ENCODE results near the gene CORIN. TPM values are rescaled to one million over a fixed set of nuclear protein-coding genes. Genes with fewer than 3 reads are reported as not detected.

The CORIN gene
- total RNA-seq, 1 experiment from 2014 or later: 3.5 TPM

DNA sequence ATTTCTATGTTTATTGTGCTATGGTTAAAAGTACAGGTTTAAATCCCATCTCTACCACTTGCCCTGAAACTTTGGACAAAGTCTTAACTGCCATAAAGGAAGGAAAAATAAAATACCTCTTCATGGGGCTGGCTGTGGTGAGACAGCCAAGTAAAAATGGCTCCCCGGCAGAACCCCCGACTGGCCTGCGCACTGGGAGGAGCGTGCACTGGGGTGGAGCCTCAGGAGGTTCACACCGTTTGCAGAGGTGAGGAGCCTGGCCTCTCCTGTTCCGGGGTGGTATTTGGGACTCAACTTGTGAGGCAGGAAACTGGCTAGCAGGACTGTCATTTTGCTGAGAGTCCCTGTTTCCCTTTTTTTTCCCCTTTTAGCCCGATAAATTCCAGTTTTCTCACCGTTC is 47.8 kb downstream of the CORIN start (continued):
- TF ChIP-seq ZNF274 (IDR thresholded peaks at IDR 0.05; ENCODE audit: low read depth, low read length): no peak

- H3K9me2 ChIP-seq (ENCODE audit: insufficient read depth): no peaks in the 10 kb centered on the region
- H3K9ac ChIP-seq (ENCODE audit: low read length): no peak overlapping the region
- H3K9me3 ChIP-seq (ENCODE audit: control insufficient read depth in 1 of 2, insufficient read depth in 1 of 2, low read depth in 1 of 2, low read length in 2 of 2): no peaks in the 10 kb centered on the region
- H3K4me1 ChIP-seq (ENCODE audit: control insufficient read depth in 1 of 2, insufficient read depth in 2 of 2, low read length in 2 of 2): no peaks in the 10 kb centered on the region
- no peak overlapping the region for H3K4me2 ChIP-seq (ENCODE audit: low read length)
- H3K27ac ChIP-seq (ENCODE audit: low read depth, low read length): no peak overlapping the region
- ATAC-seq (no peak), DNase-seq (ENCODE audit: low read depth, low spot score) (no peak)
- POLR2A ChIA-PET: no interaction called here
- H2AFZ ChIP-seq (ENCODE audit: low read depth, low read length, poor library complexity, severe bottlenecking): no peak overlapping the region
- no peaks in the 10 kb centered on the region for H3K36me3 ChIP-seq (ENCODE audit: control insufficient read depth in 1 of 2, insufficient read depth in 2 of 2, low read length in 2 of 2)
- CTCF ChIA-PET: no interaction called here
- BruUV-seq (replicated peaks): no TSS peak
- TF ChIP-seq ZBTB33 (IDR thresholded peaks at IDR 0.05; ENCODE audit: extremely low read depth, insufficient replicate concordance, low read length) (no peak), CBX3 (IDR thresholded peaks at IDR 0.05; ENCODE audit: low read depth) (no peak), SP1 (IDR thresholded peaks at IDR 0.05; ENCODE audit: low read depth) (no peak), CTCF (IDR thresholded peaks at IDR 0.05 in 2 of 3, conservative IDR thresholded peaks at IDR 0.05 in 1 of 3; ENCODE audit: borderline replicate concordance in 1 of 3, insufficient read depth in 1 of 3, low read depth in 2 of 3, low read length in 2 of 3) (no peak), CEBPB (IDR thresholded peaks at IDR 0.05; ENCODE audit: low read depth) (no peak), FOSL1 (IDR thresholded peaks at IDR 0.05; ENCODE audit: low read depth) (no peak), ELF1 (IDR thresholded peaks at IDR 0.05; ENCODE audit: borderline replicate concordance, low read depth) (no peak), YY1 (IDR thresholded peaks at IDR 0.05; ENCODE audit: extremely low read depth, insufficient replicate concordance, low read depth, low read length) (no peak), EGR1 (IDR thresholded peaks at IDR 0.05; ENCODE audit: low read depth) (no peak), POLR2AphosphoS5 (IDR thresholded peaks at IDR 0.05; ENCODE audit: low read depth, low read length) (no peak), JUND (IDR thresholded peaks at IDR 0.05) (no peak), ATF3 (IDR thresholded peaks at IDR 0.05) (no peak), EZH2phosphoT487 (IDR thresholded peaks at IDR 0.05; ENCODE audit: borderline replicate concordance) (no peak), SIN3A (IDR thresholded peaks at IDR 0.05; ENCODE audit: low read depth) (no peak), POLR2A (IDR thresholded peaks at IDR 0.05; ENCODE audit: borderline replicate concordance, extremely low read depth, insufficient read depth, insufficient read length) (no peak), EZH2 (IDR thresholded peaks at IDR 0.05) (no peak), RAD21 (IDR thresholded peaks at IDR 0.05; ENCODE audit: low read depth) (no peak), SRF (IDR thresholded peaks at IDR 0.05; ENCODE audit: low read depth) (no peak)
- TF ChIP-seq, protein P1, sequence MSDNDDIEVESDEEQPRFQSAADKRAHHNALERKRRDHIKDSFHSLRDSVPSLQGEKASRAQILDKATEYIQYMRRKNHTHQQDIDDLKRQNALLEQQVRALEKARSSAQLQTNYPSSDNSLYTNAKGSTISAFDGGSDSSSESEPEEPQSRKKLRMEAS (IDR thresholded peaks at IDR 0.05): no peak
- TF ChIP-seq, protein P2, sequence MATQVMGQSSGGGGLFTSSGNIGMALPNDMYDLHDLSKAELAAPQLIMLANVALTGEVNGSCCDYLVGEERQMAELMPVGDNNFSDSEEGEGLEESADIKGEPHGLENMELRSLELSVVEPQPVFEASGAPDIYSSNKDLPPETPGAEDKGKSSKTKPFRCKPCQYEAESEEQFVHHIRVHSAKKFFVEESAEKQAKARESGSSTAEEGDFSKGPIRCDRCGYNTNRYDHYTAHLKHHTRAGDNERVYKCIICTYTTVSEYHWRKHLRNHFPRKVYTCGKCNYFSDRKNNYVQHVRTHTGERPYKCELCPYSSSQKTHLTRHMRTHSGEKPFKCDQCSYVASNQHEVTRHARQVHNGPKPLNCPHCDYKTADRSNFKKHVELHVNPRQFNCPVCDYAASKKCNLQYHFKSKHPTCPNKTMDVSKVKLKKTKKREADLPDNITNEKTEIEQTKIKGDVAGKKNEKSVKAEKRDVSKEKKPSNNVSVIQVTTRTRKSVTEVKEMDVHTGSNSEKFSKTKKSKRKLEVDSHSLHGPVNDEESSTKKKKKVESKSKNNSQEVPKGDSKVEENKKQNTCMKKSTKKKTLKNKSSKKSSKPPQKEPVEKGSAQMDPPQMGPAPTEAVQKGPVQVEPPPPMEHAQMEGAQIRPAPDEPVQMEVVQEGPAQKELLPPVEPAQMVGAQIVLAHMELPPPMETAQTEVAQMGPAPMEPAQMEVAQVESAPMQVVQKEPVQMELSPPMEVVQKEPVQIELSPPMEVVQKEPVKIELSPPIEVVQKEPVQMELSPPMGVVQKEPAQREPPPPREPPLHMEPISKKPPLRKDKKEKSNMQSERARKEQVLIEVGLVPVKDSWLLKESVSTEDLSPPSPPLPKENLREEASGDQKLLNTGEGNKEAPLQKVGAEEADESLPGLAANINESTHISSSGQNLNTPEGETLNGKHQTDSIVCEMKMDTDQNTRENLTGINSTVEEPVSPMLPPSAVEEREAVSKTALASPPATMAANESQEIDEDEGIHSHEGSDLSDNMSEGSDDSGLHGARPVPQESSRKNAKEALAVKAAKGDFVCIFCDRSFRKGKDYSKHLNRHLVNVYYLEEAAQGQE (IDR thresholded peaks at IDR 0.05; ENCODE audit: low read depth): no peak
- no peaks in the 10 kb centered on the region for H3K27me3 ChIP-seq (ENCODE audit: insufficient read depth, low read length)
- H3K4me3 ChIP-seq (replicated peaks in 1 of 2; ENCODE audit: low read depth in 1 of 2, low read length in 2 of 2): no peak overlapping the region
- H3K79me2 ChIP-seq (ENCODE audit: insufficient read depth, low read length): no peaks in the 10 kb centered on the region
- intact Hi-C loops (cut with micrococcal nuclease): no loop called here
- RAD21 ChIA-PET (ENCODE audit: low non-redundant PET in 1 of 2, low total read pairs in 2 of 2, uncharacterized antibody in 2 of 2, unreplicated experiment in 2 of 2): no interaction called here
- H4K20me1 ChIP-seq (ENCODE audit: insufficient read depth): no peaks in the 10 kb centered on the region
Observed at GRCh38 chr4:47788126-47788525, 49.7 kb downstream of the CORIN start.

Measured in HCT116 (cell line).